T-helper 1 cell treated with Interleukin-12 subunit alpha and Interleukin-12 subunit beta and Interleukin-4 antibody, amounts not matched to agents 30 μg/mL and 1 μg/mL, for 36 hours (primary cell): ENCODE data around the gene SLC22A23.
"Not testable (repeated sequence)": the region's sequence is repeated elsewhere in the genome, so short reads cannot be mapped to it uniquely, and the experiment has no call there.

Experiments
- H3K27ac Mint-ChIP-seq: one replicate; pipeline ENCODE4 v1.8.0; 2021; ENCODE audit warnings: mild to moderate bottlenecking, mixed read lengths
- H3K27me3 Mint-ChIP-seq: one replicate; pipeline ENCODE4 v1.8.0; 2021; ENCODE audit warnings: low read depth, mixed read lengths
- H3K36me3 Mint-ChIP-seq: one replicate; pipeline ENCODE4 v1.8.0; 2021; ENCODE audit warnings: low read depth, mixed read lengths
- H3K4me1 Mint-ChIP-seq: one replicate; pipeline ENCODE4 v1.8.0; 2021; ENCODE audit warnings: low read depth, mixed read lengths
- H3K4me3 Mint-ChIP-seq: one replicate; pipeline ENCODE4 v1.8.0; 2021; ENCODE audit warnings: mild to moderate bottlenecking, moderate library complexity, mixed read lengths
- H3K9me3 Mint-ChIP-seq: one replicate; pipeline ENCODE4 v1.8.0; 2021; ENCODE audit warnings: mixed read lengths

SLC22A23 gene

DNA sequence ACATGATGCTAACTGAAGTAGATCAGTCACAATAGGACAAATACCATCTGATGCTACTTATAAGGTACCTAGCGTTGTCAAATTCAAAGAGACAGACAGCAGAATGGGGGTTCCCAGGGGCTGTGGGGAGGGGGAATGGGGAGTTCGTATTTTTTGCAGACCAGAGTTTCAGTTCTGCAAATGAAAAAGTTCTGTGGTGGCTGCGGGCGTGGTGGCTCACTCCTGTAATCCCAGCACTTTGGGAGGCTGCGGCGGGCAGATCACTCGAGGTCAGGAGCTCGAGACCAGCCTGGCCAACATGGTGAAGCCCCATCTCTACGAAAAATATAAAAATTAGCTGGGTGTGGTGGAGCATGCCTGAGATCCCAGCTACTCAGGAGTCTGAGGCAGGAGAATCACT, 68.1 kb downstream of the SLC22A23 start:
- H3K9me3 Mint-ChIP-seq, result no peaks in the 10 kb centered on the region

DNA sequence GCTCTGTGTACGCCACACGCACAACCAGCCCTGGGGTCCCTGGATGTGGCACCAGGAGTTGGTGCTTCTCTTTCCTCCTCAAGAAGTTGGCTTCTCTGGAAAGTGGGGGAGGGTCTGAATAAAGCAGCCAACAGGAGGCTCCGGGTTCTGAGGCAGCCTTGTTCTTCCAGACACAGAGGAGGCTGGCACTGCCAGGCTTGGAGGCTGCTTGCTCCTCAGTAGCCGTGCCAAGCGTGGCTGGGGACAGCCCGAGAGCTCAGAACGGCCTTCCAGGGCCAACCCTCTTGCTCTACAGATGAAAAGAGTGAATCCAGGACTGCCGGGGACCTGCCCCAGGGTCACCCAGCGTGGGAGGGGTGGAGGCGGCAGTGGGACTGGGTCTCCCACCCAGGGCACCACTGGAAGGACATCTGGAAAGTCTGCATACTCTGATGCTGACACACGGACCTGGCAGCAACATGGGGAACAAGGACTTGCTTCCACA, 70.4 kb downstream of the SLC22A23 start:
- no peak overlapping the region for H3K4me3 Mint-ChIP-seq
- no peaks in the 10 kb centered on the region for H3K9me3 Mint-ChIP-seq
- no peaks in the 10 kb centered on the region for H3K4me1 Mint-ChIP-seq
- H3K27me3 Mint-ChIP-seq, result no peaks in the 10 kb centered on the region
- no peak overlapping the region for H3K27ac Mint-ChIP-seq
- H3K36me3 Mint-ChIP-seq, result no peaks in the 10 kb centered on the region

More for the DNA sequence above, 68.1 kb downstream of the SLC22A23 start:
- Mint-ChIP-seq H3K27ac (no peak overlapping the region), H3K36me3 (no peaks in the 10 kb centered on the region), H3K4me1 (no peaks in the 10 kb centered on the region), H3K4me3 (no peak overlapping the region), H3K27me3 (no peaks in the 10 kb centered on the region)

DNA sequence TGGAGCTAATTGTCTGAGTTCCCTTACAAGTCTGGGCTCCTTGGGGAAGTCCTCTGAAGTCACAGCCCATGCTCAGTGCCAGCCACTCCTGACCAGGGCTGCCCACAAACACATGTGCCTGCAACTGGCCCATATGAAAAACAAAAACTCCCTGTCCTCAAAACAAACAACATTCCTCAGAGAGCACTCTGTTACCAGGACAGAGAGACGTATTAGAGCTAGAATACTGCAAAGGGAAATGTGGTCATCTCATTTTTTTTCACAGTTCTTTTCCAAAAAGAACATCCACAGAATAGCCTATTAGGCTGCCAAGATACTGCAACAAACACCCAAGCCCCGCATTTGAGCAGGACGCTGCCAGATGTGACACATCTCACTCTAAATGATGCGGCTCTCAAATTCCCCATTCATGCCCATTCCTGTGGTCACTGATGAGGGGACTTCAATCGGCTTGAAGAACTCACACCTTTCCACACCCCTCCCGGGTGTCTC, 71.1 kb downstream of the SLC22A23 start:
- Mint-ChIP-seq H3K27me3 (no peaks in the 10 kb centered on the region), H3K27ac (no peak overlapping the region), H3K4me3 (no peak overlapping the region), H3K4me1 (no peaks in the 10 kb centered on the region), H3K9me3 (no peaks in the 10 kb centered on the region), H3K36me3 (no peaks in the 10 kb centered on the region)

DNA sequence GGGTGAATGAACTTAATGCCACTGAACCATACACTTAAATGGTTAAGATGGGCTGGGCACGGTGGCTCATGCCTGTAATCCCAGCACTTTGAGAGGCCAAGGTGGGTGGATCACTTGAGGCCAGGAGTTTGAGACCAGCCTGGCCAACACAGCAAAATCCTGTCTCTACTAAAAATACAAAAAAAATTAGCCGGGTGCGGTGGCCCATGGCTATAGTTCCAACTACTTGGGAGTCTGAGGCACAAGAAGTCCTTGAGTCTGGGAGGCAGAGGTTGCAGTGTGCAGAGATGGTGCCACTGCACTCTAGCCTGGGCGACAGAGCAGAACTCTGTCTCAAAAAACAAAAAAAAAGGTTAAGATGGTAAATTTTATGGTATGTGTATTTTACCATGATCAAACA, 71.7 kb downstream of the SLC22A23 start:
- not testable (repeated sequence) for H3K9me3 Mint-ChIP-seq, H3K4me1 Mint-ChIP-seq, H3K27ac Mint-ChIP-seq, H3K4me3 Mint-ChIP-seq, H3K27me3 Mint-ChIP-seq, H3K36me3 Mint-ChIP-seq

DNA sequence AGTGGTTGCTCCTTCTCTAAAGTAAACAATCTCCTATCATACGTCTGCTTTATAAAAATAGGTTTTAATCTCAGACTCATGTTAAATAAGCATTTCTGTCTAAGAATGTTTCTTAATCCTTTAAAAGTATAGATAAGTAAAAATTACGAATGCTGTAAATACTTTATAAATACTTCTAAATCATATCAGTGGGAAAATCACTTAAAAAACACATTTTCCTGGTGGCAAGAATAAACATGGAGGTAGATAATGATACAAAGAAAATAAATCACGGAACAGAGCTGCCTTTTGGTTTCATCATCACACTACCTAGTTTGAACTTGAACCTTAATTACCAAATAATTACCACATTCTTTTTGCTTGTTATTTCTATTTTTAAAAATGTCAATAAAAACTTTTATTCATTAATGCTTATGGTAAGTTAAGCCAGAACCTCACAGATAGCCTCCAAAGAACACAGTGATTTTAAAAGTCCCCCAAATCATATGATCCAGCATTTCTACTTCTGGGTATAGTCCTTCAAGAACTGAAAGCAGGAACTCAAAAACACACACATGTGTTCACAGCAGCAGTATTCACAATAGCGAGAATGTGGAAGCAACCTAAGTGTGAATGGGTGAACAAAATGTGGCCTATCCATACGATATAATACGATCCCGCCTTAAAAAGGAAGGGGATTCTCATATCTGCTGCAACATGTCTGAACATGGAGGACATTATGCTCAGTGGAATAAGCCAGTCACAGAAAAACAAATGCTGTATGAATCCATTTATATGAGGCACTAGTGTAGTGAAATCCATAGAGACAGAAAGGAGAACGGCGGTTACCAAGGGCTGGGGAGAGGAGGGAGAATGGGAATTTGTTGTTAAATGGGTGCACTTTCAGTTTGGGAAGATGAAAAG, 72.4 kb downstream of the SLC22A23 start:
- Mint-ChIP-seq H3K27me3 (peaks cover 4% of the 10 kb centered on the region), H3K4me1 (no peaks in the 10 kb centered on the region), H3K4me3 (no peak overlapping the region), H3K9me3 (no peaks in the 10 kb centered on the region), H3K36me3 (no peaks in the 10 kb centered on the region), H3K27ac (no peak overlapping the region)

DNA sequence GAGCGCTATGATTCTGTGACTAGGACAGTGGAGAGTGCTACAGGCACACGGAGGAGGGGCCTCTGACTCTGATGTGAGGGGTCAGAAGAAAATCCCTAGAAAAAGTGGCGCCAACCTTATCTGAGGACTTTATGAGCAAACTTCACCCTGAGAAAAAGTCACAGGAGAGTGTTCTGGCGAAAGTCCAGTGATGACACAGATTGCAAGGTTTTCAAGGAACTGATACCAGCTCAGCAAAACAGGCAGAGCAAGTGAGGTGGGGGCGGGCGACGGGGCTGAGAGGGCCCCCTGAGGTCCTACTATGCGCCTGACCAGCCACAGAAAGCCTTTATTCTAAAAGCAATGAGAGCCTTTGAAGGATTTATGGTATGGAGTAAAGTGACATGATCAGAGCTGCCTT, 73.3 kb downstream of the SLC22A23 start:
- Mint-ChIP-seq H3K27me3 (peaks cover 4% of the 10 kb centered on the region), H3K27ac (no peak overlapping the region), H3K9me3 (no peaks in the 10 kb centered on the region), H3K4me1 (no peaks in the 10 kb centered on the region), H3K4me3 (no peak overlapping the region), H3K36me3 (no peaks in the 10 kb centered on the region)

DNA sequence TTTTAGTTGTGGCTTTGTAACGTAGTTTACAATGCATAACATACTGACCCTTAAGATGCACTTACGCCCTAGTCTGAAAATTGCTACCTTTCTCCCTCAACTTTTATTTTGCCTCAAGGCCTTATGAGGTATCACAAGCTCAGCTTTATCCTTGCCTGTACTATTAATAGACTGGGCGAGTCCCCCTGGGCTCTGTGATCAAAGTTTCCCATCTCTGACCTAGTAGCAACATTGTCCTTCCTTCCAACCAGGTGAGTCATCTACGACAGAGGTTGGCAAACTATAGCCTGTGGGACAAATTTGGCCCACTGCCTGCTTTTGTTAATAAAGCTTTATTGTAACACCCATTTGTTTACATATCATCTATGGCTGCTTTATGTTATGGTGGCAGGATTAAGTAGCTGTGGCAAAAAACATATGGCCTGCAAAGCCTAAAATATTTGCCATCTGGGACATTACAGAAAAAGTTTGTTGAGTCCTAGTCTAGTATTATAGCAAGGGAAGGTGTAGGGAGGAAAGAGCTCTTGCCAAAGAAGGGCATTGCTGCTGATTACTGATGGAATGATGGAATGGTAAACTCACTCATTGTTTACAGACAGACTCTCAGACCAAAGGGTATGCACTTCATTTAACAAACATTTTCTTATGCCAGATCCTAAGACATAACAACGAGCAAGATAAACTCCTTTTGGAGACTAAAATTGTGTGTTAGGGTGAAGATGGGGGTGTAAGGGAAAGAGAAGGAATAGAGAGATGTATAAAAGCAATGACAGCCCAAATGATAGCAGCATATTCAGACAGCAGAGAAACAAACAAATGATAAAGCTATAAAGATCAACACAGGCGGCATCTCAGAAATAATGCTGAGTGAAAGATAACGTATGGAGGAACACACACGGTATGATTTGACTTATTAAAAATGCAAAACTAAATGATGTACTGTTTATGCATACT, 74.2 kb downstream of the SLC22A23 start:
- Mint-ChIP-seq H3K27ac (no peak overlapping the region), H3K36me3 (no peaks in the 10 kb centered on the region), H3K4me3 (no peak overlapping the region), H3K9me3 (no peaks in the 10 kb centered on the region), H3K27me3 (peaks cover 4% of the 10 kb centered on the region), H3K4me1 (no peaks in the 10 kb centered on the region)

DNA sequence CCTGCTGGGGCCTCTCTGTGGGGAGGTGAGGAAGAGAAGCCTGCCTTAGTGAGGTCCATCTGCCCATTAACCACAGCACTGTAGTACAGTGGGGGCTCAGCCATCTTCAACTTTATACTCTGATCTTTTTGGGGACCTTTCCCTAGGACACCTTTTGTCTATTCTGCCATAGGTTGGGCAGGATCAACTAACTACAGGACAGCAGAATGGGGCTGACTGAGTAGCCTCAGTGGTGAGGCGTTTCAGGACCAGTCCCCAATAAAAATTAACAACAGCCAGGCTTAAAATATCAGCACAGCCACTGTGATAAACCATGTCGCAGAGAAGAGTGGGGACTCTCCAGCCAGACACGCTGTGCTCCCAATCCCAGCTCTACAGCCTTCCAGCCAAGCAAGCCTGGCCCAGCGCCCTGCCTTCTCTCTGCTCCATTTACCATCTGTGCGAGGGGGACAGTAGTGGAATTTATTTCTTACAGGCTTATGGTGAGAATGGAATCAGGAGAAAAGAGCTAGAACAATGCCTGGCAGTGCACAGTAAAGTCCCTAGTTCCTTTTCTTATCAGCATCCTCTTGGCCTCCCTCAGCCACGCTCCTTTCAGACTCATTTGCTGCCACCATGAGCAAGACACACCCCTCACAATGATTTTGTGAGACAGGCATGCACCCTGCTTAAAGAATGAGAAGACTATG, 75.5 kb downstream of the SLC22A23 start:
- H3K36me3 Mint-ChIP-seq, result no peaks in the 10 kb centered on the region
- no peak overlapping the region for H3K4me3 Mint-ChIP-seq
- H3K9me3 Mint-ChIP-seq, result no peaks in the 10 kb centered on the region
- H3K27me3 Mint-ChIP-seq, result peaks cover 6% of the 10 kb centered on the region
- H3K27ac Mint-ChIP-seq, result no peak overlapping the region
- no peaks in the 10 kb centered on the region for H3K4me1 Mint-ChIP-seq

DNA sequence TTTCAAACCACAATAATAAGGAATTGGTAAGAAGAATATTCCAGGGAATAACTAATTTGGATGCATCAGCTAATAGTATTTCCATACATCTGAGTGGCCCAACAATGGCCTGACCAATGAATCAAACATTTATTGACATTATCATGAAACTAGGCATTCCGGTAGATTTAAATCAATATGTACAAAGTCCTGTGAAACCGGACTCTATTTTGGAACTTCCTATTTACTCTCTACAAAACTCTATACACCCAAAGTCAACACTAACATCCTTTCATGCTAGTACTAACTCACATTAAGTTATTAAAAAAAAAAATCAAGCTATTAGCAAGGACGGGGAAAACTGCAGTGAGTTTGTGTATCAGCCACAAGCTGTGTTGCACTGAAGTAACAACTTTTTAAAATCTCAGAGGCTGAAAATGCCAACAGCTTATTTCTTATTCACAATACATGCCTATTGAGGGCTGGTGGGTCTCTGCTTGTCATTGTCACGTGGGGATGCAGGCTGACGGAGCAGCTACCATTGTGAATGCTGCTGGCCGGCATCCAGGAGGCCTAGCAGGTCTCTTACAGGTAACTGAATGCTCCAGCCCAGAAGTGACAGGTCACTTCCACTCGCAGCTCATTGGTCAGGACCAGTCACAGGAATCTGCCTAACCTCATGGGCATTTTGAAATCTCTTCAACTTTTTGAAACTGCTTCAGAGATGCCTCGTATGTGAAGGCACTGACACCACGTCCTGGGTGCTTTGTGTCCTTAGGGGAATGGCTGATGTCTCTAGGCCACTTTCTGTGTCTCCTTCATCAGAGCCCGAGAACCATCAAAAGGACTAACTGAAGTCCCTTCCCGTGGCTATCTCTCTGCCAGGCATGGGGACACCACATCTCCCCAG, 76.3 kb downstream of the SLC22A23 start:
- H3K27ac Mint-ChIP-seq, result no peak overlapping the region
- no peaks in the 10 kb centered on the region for H3K36me3 Mint-ChIP-seq
- no peak overlapping the region for H3K4me3 Mint-ChIP-seq
- H3K4me1 Mint-ChIP-seq, result no peaks in the 10 kb centered on the region
- peaks cover 9% of the 10 kb centered on the region for H3K27me3 Mint-ChIP-seq
- H3K9me3 Mint-ChIP-seq, result no peaks in the 10 kb centered on the region

DNA sequence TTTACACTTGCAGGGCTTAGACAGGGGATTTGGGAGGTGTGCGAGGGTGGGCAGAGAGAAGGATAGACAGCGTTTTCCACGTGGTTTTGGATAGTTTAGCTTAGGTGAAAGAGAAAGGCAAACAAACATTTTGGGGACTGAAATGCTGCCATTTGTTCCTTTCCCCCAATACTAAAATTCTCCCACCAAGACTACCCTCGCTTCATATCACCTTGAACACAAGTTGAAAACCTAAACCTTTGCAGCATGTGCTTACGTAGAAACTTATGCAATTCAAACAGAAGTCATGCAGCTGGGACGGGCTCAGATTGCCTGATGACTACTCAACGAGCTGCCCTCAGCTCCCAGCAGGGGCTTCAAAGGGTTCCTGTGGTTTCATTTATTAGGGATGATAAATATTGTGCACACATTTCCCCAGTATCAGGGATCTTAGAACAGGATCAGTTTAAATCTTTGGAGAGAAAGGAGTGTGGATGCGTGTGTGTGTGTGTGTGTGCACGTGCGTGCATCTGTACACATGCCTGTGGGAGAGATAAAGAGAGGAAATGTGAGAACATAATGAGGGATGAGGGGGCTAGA, 77.3 kb downstream of the SLC22A23 start:
- H3K36me3 Mint-ChIP-seq, result no peaks in the 10 kb centered on the region
- H3K9me3 Mint-ChIP-seq, result no peaks in the 10 kb centered on the region
- no peaks in the 10 kb centered on the region for H3K4me1 Mint-ChIP-seq
- H3K27ac Mint-ChIP-seq, result no peak overlapping the region
- peaks cover 9% of the 10 kb centered on the region for H3K27me3 Mint-ChIP-seq
- no peak overlapping the region for H3K4me3 Mint-ChIP-seq

DNA sequence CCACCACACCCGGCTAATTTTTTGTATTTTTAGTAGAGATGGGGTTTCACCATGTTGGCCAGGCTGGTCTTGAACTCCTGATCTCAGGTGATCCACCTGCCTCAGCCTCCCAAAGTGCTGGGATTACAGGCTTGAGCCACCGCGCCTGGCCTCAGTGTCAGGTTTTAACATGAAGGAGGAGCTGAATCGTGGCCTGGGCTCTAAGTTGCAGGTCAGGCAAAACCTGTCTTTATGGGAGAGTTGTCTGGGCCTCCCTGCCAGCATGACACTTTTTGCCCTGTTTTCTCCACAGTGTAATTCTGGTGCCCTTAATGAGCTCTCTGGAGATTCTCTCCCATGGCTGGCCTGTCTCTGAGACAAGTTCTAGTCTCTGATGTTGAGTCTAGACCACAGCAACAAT, 78.0 kb downstream of the SLC22A23 start:
- not testable (repeated sequence) for H3K27me3 Mint-ChIP-seq, H3K9me3 Mint-ChIP-seq, H3K4me1 Mint-ChIP-seq, H3K4me3 Mint-ChIP-seq, H3K36me3 Mint-ChIP-seq, H3K27ac Mint-ChIP-seq

DNA sequence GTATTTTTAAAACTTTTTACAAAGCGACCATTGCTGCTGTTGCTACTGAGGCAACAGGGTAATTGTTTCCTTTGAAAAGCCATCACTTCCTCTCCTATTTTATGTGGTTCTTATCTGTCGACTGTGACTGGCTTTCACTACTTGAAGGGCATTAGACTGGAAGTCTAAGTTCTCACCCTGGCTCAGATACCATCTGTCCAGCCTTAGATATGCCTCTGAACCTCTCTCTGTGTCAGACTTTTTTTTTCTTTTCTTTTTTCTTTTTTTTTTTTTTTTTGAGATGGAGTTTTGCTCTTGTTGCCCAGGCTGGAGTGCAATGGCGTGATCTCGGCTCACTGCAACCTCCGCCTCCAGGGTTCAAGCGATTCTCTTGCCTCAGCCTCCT, 78.5 kb downstream of the SLC22A23 start:
- H3K4me3 Mint-ChIP-seq, H3K36me3 Mint-ChIP-seq, H3K4me1 Mint-ChIP-seq, H3K9me3 Mint-ChIP-seq, H3K27ac Mint-ChIP-seq, H3K27me3 Mint-ChIP-seq: not testable (repeated sequence)
